ENCODE results near the gene WSCD2. TPM values are rescaled to one million over a fixed set of nuclear protein-coding genes. Genes with fewer than 3 reads are reported as not detected.

The WSCD2 gene
- total and polyA plus RNA-seq, 3 donors from 2014 or later, result 0.50 to 1.7 (median 0.94) TPM

- Histone ChIP-seq H3K27me3 (no peaks in the 10 kb centered on the region), H3K9me3 (no peaks in the 10 kb centered on the region), H3K27ac (no peak overlapping the region), H3K36me3 (ENCODE audit: low read depth, missing control alignments) (no peaks in the 10 kb centered on the region), H3K4me3 (no peak overlapping the region), H3K4me1 (no peaks in the 10 kb centered on the region)
- TF ChIP-seq, protein P1, sequence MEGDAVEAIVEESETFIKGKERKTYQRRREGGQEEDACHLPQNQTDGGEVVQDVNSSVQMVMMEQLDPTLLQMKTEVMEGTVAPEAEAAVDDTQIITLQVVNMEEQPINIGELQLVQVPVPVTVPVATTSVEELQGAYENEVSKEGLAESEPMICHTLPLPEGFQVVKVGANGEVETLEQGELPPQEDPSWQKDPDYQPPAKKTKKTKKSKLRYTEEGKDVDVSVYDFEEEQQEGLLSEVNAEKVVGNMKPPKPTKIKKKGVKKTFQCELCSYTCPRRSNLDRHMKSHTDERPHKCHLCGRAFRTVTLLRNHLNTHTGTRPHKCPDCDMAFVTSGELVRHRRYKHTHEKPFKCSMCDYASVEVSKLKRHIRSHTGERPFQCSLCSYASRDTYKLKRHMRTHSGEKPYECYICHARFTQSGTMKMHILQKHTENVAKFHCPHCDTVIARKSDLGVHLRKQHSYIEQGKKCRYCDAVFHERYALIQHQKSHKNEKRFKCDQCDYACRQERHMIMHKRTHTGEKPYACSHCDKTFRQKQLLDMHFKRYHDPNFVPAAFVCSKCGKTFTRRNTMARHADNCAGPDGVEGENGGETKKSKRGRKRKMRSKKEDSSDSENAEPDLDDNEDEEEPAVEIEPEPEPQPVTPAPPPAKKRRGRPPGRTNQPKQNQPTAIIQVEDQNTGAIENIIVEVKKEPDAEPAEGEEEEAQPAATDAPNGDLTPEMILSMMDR (IDR thresholded peaks at IDR 0.05), result no peak
- no peak for TF ChIP-seq POLR2A (IDR thresholded peaks at IDR 0.05)
- no peak for DNase-seq
- intact Hi-C loops (cut with DNase I; ENCODE audit: low total_unique reads), result no loop called here
- 90 to 94% methylated on average over 2 of the region's 2 CpGs for WGBS, 2 donors
These were observed 7.2 kb upstream of the WSCD2 start for GRCh38 chr12:108121728-108122471.

GRCh38 chr12:108122644-108123043 is 6.4 kb upstream of the WSCD2 start:
- H3K27ac ChIP-seq, result no peak overlapping the region
- intact Hi-C loops (cut with DNase I; ENCODE audit: low total_unique reads), result no loop called here
- no peak for TF ChIP-seq POLR2A (IDR thresholded peaks at IDR 0.05)
- TF ChIP-seq, protein P1 (IDR thresholded peaks at IDR 0.05), result no peak
- no peaks in the 10 kb centered on the region for H3K36me3 ChIP-seq (ENCODE audit: low read depth, missing control alignments)
- H3K9me3 ChIP-seq, result no peaks in the 10 kb centered on the region
- H3K27me3 ChIP-seq, result no peaks in the 10 kb centered on the region
- WGBS, 2 donors, result 71 to 87% methylated on average over 2 of the region's 2 CpGs
- no peak overlapping the region for H3K4me3 ChIP-seq
- DNase-seq, result no peak
- no peaks in the 10 kb centered on the region for H3K4me1 ChIP-seq

- no peaks in the 10 kb centered on the region for H3K27me3 ChIP-seq
- H3K4me3 ChIP-seq, result no peak overlapping the region
- H3K4me1 ChIP-seq, result no peaks in the 10 kb centered on the region
- intact Hi-C loops (cut with DNase I; ENCODE audit: low total_unique reads), result no loop called here
- WGBS, 2 donors, result 58 to 60% methylated on average over 6 of the region's 6 CpGs
- TF ChIP-seq, protein P1 (IDR thresholded peaks at IDR 0.05), result no peak
- no peak for TF ChIP-seq POLR2A (IDR thresholded peaks at IDR 0.05)
- no peak overlapping the region for H3K27ac ChIP-seq
- H3K9me3 ChIP-seq, result no peaks in the 10 kb centered on the region
- DNase-seq, result no peak
- no peaks in the 10 kb centered on the region for H3K36me3 ChIP-seq (ENCODE audit: low read depth, missing control alignments)
These were observed 5.7 kb upstream of the WSCD2 start for GRCh38 chr12:108123402-108123801.

GRCh38 chr12:108125073-108125472 is 4.0 kb upstream of the WSCD2 start:
- 69 to 73% methylated on average over 4 of the region's 4 CpGs for WGBS, 2 donors
- H3K9me3 ChIP-seq, result no peaks in the 10 kb centered on the region

DNA sequence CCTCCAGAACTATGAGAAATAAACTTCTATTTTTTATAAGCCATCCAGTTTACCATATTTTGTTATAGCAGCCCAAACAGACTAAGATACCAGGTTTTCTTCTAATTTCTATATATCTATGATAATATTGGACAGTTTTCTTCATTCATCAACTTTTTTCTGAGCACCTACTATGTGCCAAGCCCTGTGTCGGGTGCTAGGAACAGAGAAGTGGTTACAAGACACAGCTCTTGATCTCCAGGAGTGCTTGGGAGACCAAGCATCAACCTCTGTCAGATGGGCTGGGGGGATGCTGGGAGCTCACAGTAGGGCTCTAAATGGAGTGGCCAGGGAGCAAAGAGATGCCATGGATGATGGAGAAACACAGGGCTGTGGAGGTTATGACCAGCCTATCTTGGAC is 2.9 kb upstream of the WSCD2 start:
- H3K4me1 ChIP-seq, result peaks cover 7% of the 10 kb centered on the region
- no peak overlapping the region for H3K27ac ChIP-seq

More at GRCh38 chr12:108125073-108125472, 4.0 kb upstream of the WSCD2 start:
- TF ChIP-seq POLR2A (IDR thresholded peaks at IDR 0.05), result no peak
- no peak overlapping the region for H3K4me3 ChIP-seq
- intact Hi-C loops (cut with DNase I; ENCODE audit: low total_unique reads), result no loop called here
- H3K27ac ChIP-seq, result no peak overlapping the region
- DNase-seq, result no peak
- H3K4me1 ChIP-seq, result peaks cover 7% of the 10 kb centered on the region
- no peaks in the 10 kb centered on the region for H3K27me3 ChIP-seq
- no peaks in the 10 kb centered on the region for H3K36me3 ChIP-seq (ENCODE audit: low read depth, missing control alignments)

More for the DNA sequence above, 2.9 kb upstream of the WSCD2 start:
- Histone ChIP-seq H3K9me3 (no peaks in the 10 kb centered on the region), H3K4me3 (no peak overlapping the region), H3K27me3 (no peaks in the 10 kb centered on the region), H3K36me3 (ENCODE audit: low read depth, missing control alignments) (no peaks in the 10 kb centered on the region)
- intact Hi-C loops (cut with DNase I; ENCODE audit: low total_unique reads), result no loop called here
- DNase-seq, result no peak
- WGBS, 2 donors, result 89 to 90% methylated on average over 1 of the region's 1 CpG
- no peak for TF ChIP-seq POLR2A (IDR thresholded peaks at IDR 0.05)
- TF ChIP-seq, protein P1 (IDR thresholded peaks at IDR 0.05), result no peak
